ENCODE data around the gene RFX8. TPM values are rescaled to one million over a fixed set of nuclear protein-coding genes. Genes with fewer than 3 reads are reported as not detected.
A peak's percentile ranks its signal among the peaks of the same experiment; 100 is the strongest.

RFX8 gene
- total and polyA plus RNA-seq, 2 of the 4 experiments (the other 2 are of a cell fraction) = 2.9 to 5.3 TPM

DNA sequence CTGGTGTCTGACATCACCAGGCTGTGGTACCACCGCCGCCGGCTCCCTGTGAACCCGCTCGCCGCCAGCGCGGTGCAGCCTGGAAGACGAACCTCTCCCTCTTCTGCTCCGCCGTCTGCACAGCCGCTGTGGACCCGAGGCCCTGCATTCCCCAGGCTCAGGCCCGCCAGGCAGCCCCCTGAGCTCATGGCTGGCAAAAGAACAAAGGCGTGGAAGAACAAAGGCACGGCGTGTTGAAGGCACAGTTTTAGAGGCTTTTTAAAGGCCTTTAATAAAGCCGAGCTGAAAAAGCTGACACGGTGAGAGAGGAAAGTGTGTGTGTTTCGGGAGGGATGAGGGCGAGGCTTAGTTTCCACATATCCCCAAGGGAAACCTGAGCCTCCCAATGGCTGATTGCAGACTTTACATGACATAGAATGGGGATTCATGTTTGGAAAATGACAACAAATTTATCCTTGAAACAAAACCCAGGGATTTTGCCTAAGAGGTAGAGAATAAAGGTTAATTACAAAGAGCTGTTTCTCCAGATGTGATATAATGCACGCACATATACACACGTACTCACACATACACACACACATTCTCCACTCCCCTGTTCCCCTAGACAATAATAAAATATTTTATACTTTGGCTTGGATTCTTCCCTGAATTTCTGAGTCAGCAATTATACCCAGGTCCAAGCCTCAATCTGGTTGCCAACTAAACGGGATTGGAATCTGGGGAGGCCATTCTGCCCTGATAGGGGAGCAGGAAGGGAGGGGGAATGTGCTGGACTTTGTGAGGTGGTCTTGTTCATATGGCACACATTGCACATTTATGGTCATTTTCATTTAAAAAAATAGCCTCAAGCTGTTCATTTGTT lies 39.7 kb downstream of the RFX8 start:
- H3K14ac ChIP-seq (replicated peaks; ENCODE audit: low read depth, low read length) = peak overlapping the region; percentile 15; the same call in 1 of the 2 replicates
- peak overlapping the region; percentile 40; the same call in 1 of the 2 replicates for H4K5ac ChIP-seq (ENCODE audit: low read depth, low read length)
- DNase-seq = peak; percentile 41
- no peaks in the 10 kb centered on the region for H3K36me3 ChIP-seq (ENCODE audit: control insufficient read depth, insufficient read depth, low read length)
- POLR2A ChIA-PET (ENCODE audit: unreplicated experiment) = no interaction called here
- H3K4ac ChIP-seq (ENCODE audit: low read depth, low read length) = peak overlapping the region; percentile 35; the same call in 1 of the 2 replicates
- no peaks in the 10 kb centered on the region for H3K27me3 ChIP-seq (ENCODE audit: control insufficient read depth, insufficient read depth, low read length)
- no peak overlapping the region for H2AK5ac ChIP-seq (ENCODE audit: low read depth, low read length)
- peak overlapping the region; percentile 24; the same call in 1 of the 2 replicates for H3K9ac ChIP-seq (ENCODE audit: low read depth, low read length)
- H3K23ac ChIP-seq (ENCODE audit: low read depth, low read length) = no peak overlapping the region
- H3K4me3 ChIP-seq (ENCODE audit: insufficient read depth, low read depth, low read length) = no peak overlapping the region
- in situ Hi-C loops (cut with MboI; ENCODE audit: low sequenced_read_pairs) = no loop called here
- H3K4me2 ChIP-seq (ENCODE audit: low read depth, low read length) = peak overlapping the region; percentile 54
- 38% methylated on average over 13 of the region's 24 CpGs; no CpG with 5 or more reads in 1 of the 2 experiments for WGBS, 2 experiments (ENCODE audit: extremely low coverage in 2 of 2, insufficient read length in 1 of 2)
- CTCF ChIA-PET = interaction anchor here (0.6 kb wide), 1 partner anchor 850 kb away, joined by 8 read pairs; no protein-coding TSS in a partner anchor
- peak overlapping the region; percentile 64 for H2BK120ac ChIP-seq (ENCODE audit: low read depth, low read length)
- H2AFZ ChIP-seq (replicated peaks; ENCODE audit: low read length, poor library complexity) = peak overlapping the region; percentile 54
- H4K20me1 ChIP-seq (ENCODE audit: insufficient read depth, low read length) = no peaks in the 10 kb centered on the region
- BruUV-seq (replicated peaks) = no TSS peak
- H3K9me1 ChIP-seq (ENCODE audit: insufficient read depth, low read length) = peaks cover 14% of the 10 kb centered on the region
- no peak overlapping the region for H3K56ac ChIP-seq (ENCODE audit: extremely low read depth, insufficient read depth, low read length)
- dilution Hi-C loops (cut with HindIII; ENCODE audit: low sequenced_read_pairs, unreplicated experiment) = no loop called here
- H3K4me1 ChIP-seq (ENCODE audit: control insufficient read depth, insufficient read depth, low read length) = peaks cover 5% of the 10 kb centered on the region
- H2BK15ac ChIP-seq (ENCODE audit: low read depth, low read length) = no peak overlapping the region; the same call in 2 of the 3 replicates
- peak overlapping the region; percentile 58 for H4K91ac ChIP-seq (ENCODE audit: insufficient read depth, low read depth, low read length)
- peak overlapping the region; percentile 25; the same call in 1 of the 2 replicates for H3K27ac ChIP-seq (ENCODE audit: insufficient read depth, low read length)
- H2BK5ac ChIP-seq (ENCODE audit: low read depth, low read length, poor library complexity, severe bottlenecking) = peak overlapping the region; percentile 9
- peak overlapping the region; percentile 23; the same call in 1 of the 2 replicates for H2BK20ac ChIP-seq (ENCODE audit: low read depth, low read length)
- ATAC-seq (ENCODE audit: low read depth) = peak; percentile 59
- H4K8ac ChIP-seq (ENCODE audit: low read depth in 2 of 2, low read length in 2 of 2) = peak overlapping the region; percentile 19 to 69; a peak in 2 of 4 replicates
- no peak overlapping the region for H2AK9ac ChIP-seq (replicated peaks; ENCODE audit: low read depth, low read length, poor library complexity)
- H3K18ac ChIP-seq (ENCODE audit: low read depth, low read length) = peak overlapping the region; percentile 12
- intact Hi-C loops (cut with micrococcal nuclease) = no loop called here
- H3K9me3 ChIP-seq (ENCODE audit: control insufficient read depth, insufficient read depth, low read length) = no peaks in the 10 kb centered on the region
- H3K79me1 ChIP-seq (ENCODE audit: low read depth in 1 of 2, low read length in 2 of 2) = peaks cover 12 to 58% of the 10 kb centered on the region in 2 experiments
- TF ChIP-seq MXI1 (IDR thresholded peaks at IDR 0.05; ENCODE audit: borderline replicate concordance, low read depth, low read length) (no peak), MAFK (IDR thresholded peaks at IDR 0.05; ENCODE audit: low read depth, low read length) (peak; percentile 97), CEBPB (IDR thresholded peaks at IDR 0.05; ENCODE audit: low read depth, low read length) (no peak)

All from IMR-90 (cell line).